Keratinocyte (primary cell): Measurements from ENCODE around the gene HELQ.

Experiments used
- EZH2 ChIP-seq: IDR thresholded peaks from one replicate; pipeline ENCODE4 v1.6.1; 2012; ENCODE audit warnings: inconsistent platforms, mild to moderate bottlenecking, low read length, moderate library complexity
- TF ChIP-seq, protein P1 (sequence below), 3 experiments: IDR thresholded peaks in 1 of 3; conservative IDR thresholded peaks in 1 of 3; optimal IDR thresholded peaks in 1 of 3; 2 replicates in 2 of 3; 3 replicates in 1 of 3; pipeline versions ENCODE3 to v1.5.1; 2011; ENCODE audit warnings: low read length in 3 of 3, mild to moderate bottlenecking in 3 of 3, moderate library complexity in 2 of 3, control low read depth in 1 of 3, inconsistent platforms in 1 of 3; ENCODE audit not compliant: insufficient read depth in 2 of 3; ENCODE audit errors: extremely low read depth in 1 of 3

DNA sequence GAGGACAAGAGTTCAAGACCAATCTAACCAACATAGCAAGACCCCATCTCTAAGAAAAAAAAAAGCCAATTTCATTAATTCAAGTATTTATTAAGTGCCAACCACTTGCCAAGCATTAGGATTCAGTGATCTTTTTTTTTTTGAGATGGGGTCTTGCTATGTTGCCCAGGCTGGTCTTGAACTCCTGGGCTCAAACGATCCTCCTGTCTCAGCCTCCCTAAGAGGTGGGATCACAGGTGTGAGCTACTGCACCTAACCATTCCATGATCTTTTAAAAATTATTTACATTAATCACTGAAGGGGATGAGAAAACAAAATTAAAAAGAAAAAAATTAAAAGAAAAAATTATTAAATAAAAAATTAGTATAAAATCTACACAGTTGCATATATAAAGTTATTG, 24.4 kb downstream of the HELQ start:
- TF ChIP-seq, protein P1, sequence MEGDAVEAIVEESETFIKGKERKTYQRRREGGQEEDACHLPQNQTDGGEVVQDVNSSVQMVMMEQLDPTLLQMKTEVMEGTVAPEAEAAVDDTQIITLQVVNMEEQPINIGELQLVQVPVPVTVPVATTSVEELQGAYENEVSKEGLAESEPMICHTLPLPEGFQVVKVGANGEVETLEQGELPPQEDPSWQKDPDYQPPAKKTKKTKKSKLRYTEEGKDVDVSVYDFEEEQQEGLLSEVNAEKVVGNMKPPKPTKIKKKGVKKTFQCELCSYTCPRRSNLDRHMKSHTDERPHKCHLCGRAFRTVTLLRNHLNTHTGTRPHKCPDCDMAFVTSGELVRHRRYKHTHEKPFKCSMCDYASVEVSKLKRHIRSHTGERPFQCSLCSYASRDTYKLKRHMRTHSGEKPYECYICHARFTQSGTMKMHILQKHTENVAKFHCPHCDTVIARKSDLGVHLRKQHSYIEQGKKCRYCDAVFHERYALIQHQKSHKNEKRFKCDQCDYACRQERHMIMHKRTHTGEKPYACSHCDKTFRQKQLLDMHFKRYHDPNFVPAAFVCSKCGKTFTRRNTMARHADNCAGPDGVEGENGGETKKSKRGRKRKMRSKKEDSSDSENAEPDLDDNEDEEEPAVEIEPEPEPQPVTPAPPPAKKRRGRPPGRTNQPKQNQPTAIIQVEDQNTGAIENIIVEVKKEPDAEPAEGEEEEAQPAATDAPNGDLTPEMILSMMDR (optimal IDR thresholded peaks at IDR 0.05 in 1 of 3, IDR thresholded peaks at IDR 0.05 in 1 of 3, conservative IDR thresholded peaks at IDR 0.05 in 1 of 3; ENCODE audit: extremely low read depth in 1 of 3, insufficient read depth in 2 of 3, low read length in 3 of 3): no peak
- no peak for TF ChIP-seq EZH2
